GM12865 (cell line): ENCODE measurements around the gene FAM20C.
"Not testable (repeated sequence)": the region's sequence is repeated elsewhere in the genome, so short reads cannot be mapped to it uniquely, and the experiment has no call there.

Experiments used
- DNase-seq: peaks from one replicate; pipeline ENCODE4 v3.0.0; 2010; ENCODE audit warnings: low read depth
- H3K4me3 ChIP-seq: 2 replicates; pipeline ENCODE4 v1.5.1; 2011; ENCODE audit warnings: mild to moderate bottlenecking, low read depth, low read length, control low read depth
- CTCF ChIP-seq: IDR thresholded peaks from 2 replicates; pipeline ENCODE4 v1.5.1; 2011; ENCODE audit warnings: low read length, control low read depth, low read depth, inconsistent platforms; ENCODE audit not compliant: insufficient read depth; ENCODE audit errors: missing control alignments

The FAM20C gene

GRCh38 chr7:176381-176780 is 16.0 kb upstream of the FAM20C start:
- no peak for TF ChIP-seq CTCF
- no peak overlapping the region for H3K4me3 ChIP-seq
- no peak for DNase-seq

- TF ChIP-seq CTCF: no peak
- no peak for DNase-seq
- H3K4me3 ChIP-seq: no peak overlapping the region
These were observed 15.4 kb upstream of the FAM20C start for GRCh38 chr7:176786-177459.

GRCh38 chr7:178444-178843 is 13.9 kb upstream of the FAM20C start:
- TF ChIP-seq CTCF: no peak
- H3K4me3 ChIP-seq: no peak overlapping the region
- DNase-seq: no peak

- TF ChIP-seq CTCF: no peak
- DNase-seq: no peak
- no peak overlapping the region for H3K4me3 ChIP-seq
These were observed 13.1 kb upstream of the FAM20C start for GRCh38 chr7:179209-179681.

GRCh38 chr7:179948-180694 is 12.2 kb upstream of the FAM20C start:
- TF ChIP-seq CTCF: no peak
- DNase-seq: no peak
- no peak overlapping the region for H3K4me3 ChIP-seq

- no peak overlapping the region for H3K4me3 ChIP-seq
- DNase-seq: no peak
- no peak for TF ChIP-seq CTCF
These were observed 10.6 kb upstream of the FAM20C start for GRCh38 chr7:181738-182137.

- H3K4me3 ChIP-seq, DNase-seq: not testable (repeated sequence)
These were observed 9.9 kb upstream of the FAM20C start for GRCh38 chr7:182502-182901.
